IPS-NIHi11 (cell line): ENCODE measurements around the gene ADAMTS14.
A peak's percentile ranks its signal among the peaks of the same experiment; 100 is the strongest.
"Not testable (repeated sequence)": the region's sequence is repeated elsewhere in the genome, so short reads cannot be mapped to it uniquely, and the experiment has no call there.

Experiments used
- DNase-seq: peaks from one replicate; pipeline ENCODE4 v3.0.0; 2012; ENCODE audit warnings: mixed read lengths, low spot score

Gene ADAMTS14

GRCh38 chr10:70751356-70751755, 79.0 kb downstream of the ADAMTS14 start:
- DNase-seq = no peak

GRCh38 chr10:70751991-70752390, 79.7 kb downstream of the ADAMTS14 start:
- DNase-seq = no peak

- DNase-seq = no peak
These were observed 80.3 kb downstream of the ADAMTS14 start for GRCh38 chr10:70752571-70752970.

- no peak for DNase-seq
These were observed 80.8 kb downstream of the ADAMTS14 start for GRCh38 chr10:70753026-70753663.

GRCh38 chr10:70753841-70754621, 81.7 kb downstream of the ADAMTS14 start:
- peak; percentile 85 for DNase-seq

GRCh38 chr10:70756700-70757360, 84.5 kb downstream of the ADAMTS14 start:
- DNase-seq = no peak

- DNase-seq = no peak
These were observed 85.5 kb downstream of the ADAMTS14 start for GRCh38 chr10:70757856-70758255.

GRCh38 chr10:70758757-70759514, 86.6 kb downstream of the ADAMTS14 start:
- peak; percentile 80 for DNase-seq

- no peak for DNase-seq
These were observed 87.5 kb downstream of the ADAMTS14 start for GRCh38 chr10:70759781-70760180.

GRCh38 chr10:70760271-70760787, 88.0 kb downstream of the ADAMTS14 start:
- DNase-seq = no peak

- peak; percentile 71 for DNase-seq
These were observed 88.8 kb downstream of the ADAMTS14 start for GRCh38 chr10:70761031-70761601.

GRCh38 chr10:70761727-70762350, 89.5 kb downstream of the ADAMTS14 start:
- no peak for DNase-seq

- DNase-seq = no peak
These were observed 90.3 kb downstream of the ADAMTS14 start for GRCh38 chr10:70762441-70763175.

GRCh38 chr10:70763567-70763966, 91.3 kb downstream of the ADAMTS14 start:
- DNase-seq = no peak

GRCh38 chr10:70765794-70766594, 93.7 kb downstream of the ADAMTS14 start:
- DNase-seq = no peak

GRCh38 chr10:70768026-70768685, 95.8 kb downstream of the ADAMTS14 start:
- not testable (repeated sequence) for DNase-seq

- DNase-seq = no peak
These were observed 96.8 kb downstream of the ADAMTS14 start for GRCh38 chr10:70769121-70769520.

GRCh38 chr10:70770001-70770400, 97.7 kb downstream of the ADAMTS14 start:
- no peak for DNase-seq

GRCh38 chr10:70770516-70770915, 98.2 kb downstream of the ADAMTS14 start:
- DNase-seq = not testable (repeated sequence)
